Panc1 (cell line): Measurements from ENCODE around the gene PDE4A. TPM values are rescaled to one million over a fixed set of nuclear protein-coding genes. Genes with fewer than 3 reads are reported as not detected.

Experiments
- ATAC-seq: fragments of 200-7000 bp; cut with Tn5 transposase; 2 replicates; pipeline ENCODE4 v1.9.1; 2020; ENCODE audit warnings: mild to moderate bottlenecking, moderate library complexity
- BruUV-seq: library from RNA; stranded (reverse); fragments of 400-500 nt; replicated peaks from 2 replicates; lab custom pipeline; 2021; lab: Mats Ljungman, UMichigan
- CTCF ChIA-PET: fragments of 300-600 bp; sonication (Branson Sonifier 250); formaldehyde crosslinking; loops from one replicate; lab custom pipeline; 2022; ENCODE audit warnings: antibody characterized with exemption; lab: Charles Lee
- POLR2A ChIA-PET: fragments of 300-600 bp; sonication (Branson Sonifier 250); formaldehyde crosslinking; loops from one replicate; lab custom pipeline; 2022; ENCODE audit warnings: antibody characterized with exemption; lab: Charles Lee
- DNase-seq: peaks from one replicate; pipeline ENCODE4 v3.0.0-alpha.2; 2010; ENCODE audit warnings: low read depth, low spot score
- H3K27ac ChIP-seq: 2 replicates; pipeline ENCODE4 v1.5.1; 2011; ENCODE audit warnings: mild to moderate bottlenecking, low read length, inconsistent platforms
- H3K27me3 ChIP-seq: fragments of 200-500 bp; sonication (Bioruptor generic); 2 replicates; pipeline ENCODE4 v1.6.0; 2014; ENCODE audit warnings: low read length, inconsistent platforms; ENCODE audit not compliant: control insufficient read depth, insufficient read depth
- H3K36me3 ChIP-seq: fragments of 200-500 bp; sonication (Bioruptor generic); 2 replicates; pipeline ENCODE4 v1.5.1; 2014; ENCODE audit warnings: inconsistent platforms, mild to moderate bottlenecking, low read length, moderate library complexity; ENCODE audit not compliant: control insufficient read depth, insufficient read depth
- H3K4me1 ChIP-seq: 2 replicates; pipeline ENCODE4 v1.5.1; 2011; ENCODE audit warnings: inconsistent platforms, mild to moderate bottlenecking, low read length, moderate library complexity; ENCODE audit not compliant: control insufficient read depth, insufficient read depth
- H3K4me3 ChIP-seq, 2 experiments: 2 replicates each; pipeline ENCODE4 v1.5.1; 2011 to 2012; ENCODE audit warnings: low read depth in 2 of 2, low read length in 2 of 2, mild to moderate bottlenecking in 2 of 2, inconsistent platforms in 1 of 2, moderate library complexity in 1 of 2
- H3K9me3 ChIP-seq: fragments of 200-500 bp; sonication (Bioruptor generic); 2 replicates; pipeline ENCODE4 v1.5.1; 2014; ENCODE audit warnings: low read depth, mild to moderate bottlenecking, inconsistent platforms, low read length, moderate library complexity; ENCODE audit not compliant: control insufficient read depth, insufficient read depth
- CTCF ChIP-seq: fragments of 450-650 bp; IDR thresholded peaks from 2 replicates; pipeline ENCODE4 v1.5.1; 2017; ENCODE audit warnings: mild to moderate bottlenecking
- POLR2AphosphoS5 ChIP-seq: IDR thresholded peaks from 2 replicates; pipeline ENCODE4 v1.6.1; 2012; ENCODE audit warnings: mild to moderate bottlenecking, low read depth, low read length, moderate library complexity
- REST ChIP-seq, 2 experiments: IDR thresholded peaks; 2 replicates each; pipeline ENCODE4 v1.6.1; 2011 to 2012; ENCODE audit warnings: low read depth in 2 of 2, control low read depth in 1 of 2, low read length in 1 of 2, mild to moderate bottlenecking in 1 of 2, moderate library complexity in 1 of 2; ENCODE audit not compliant: insufficient read depth in 1 of 2
- SIN3A ChIP-seq: IDR thresholded peaks from 2 replicates; pipeline ENCODE4 v1.6.1; 2012; ENCODE audit warnings: low read depth, mild to moderate bottlenecking, low read length, moderate library complexity, borderline replicate concordance; ENCODE audit not compliant: insufficient read depth
- TCF7L2 ChIP-seq: IDR thresholded peaks from 2 replicates; pipeline ENCODE4 v1.6.1; 2011; ENCODE audit warnings: mild to moderate bottlenecking, low read depth, low read length, inconsistent platforms
- in situ Hi-C: cut with HindIII; loops from 2 replicates; pipeline ENCODE4 v1.10.0; 2016; ENCODE audit warnings: low sequenced_read_pairs, low pct_unique_long_range_greater_than_20kb
- intact Hi-C: fragments of 100-400 bp; cut with micrococcal nuclease; formaldehyde crosslinking; loops from one replicate; pipeline ENCODE4 v1.10.0; 2022; ENCODE audit not compliant: unreplicated experiment
- total RNA-seq: library from RNA; stranded (reverse); gene quantifications from one replicate; pipeline ENCODE4 v1.2.1, GENCODE V29; 2021; ENCODE audit not compliant: unreplicated experiment

Gene PDE4A
- total RNA-seq, 1 experiment from 2014 or later, result 25.8 TPM

- no TSS peak for BruUV-seq
These were observed 82.2 kb downstream of the PDE4A start for GRCh38 chr19:10502524-10503001.

GRCh38 chr19:10503002-10503789, 82.9 kb downstream of the PDE4A start, which contains the start of gene KEAP1:
Gene KEAP1 (minus strand): TSS chr19:10503356. CDS start chr19:10500033, 3,323 bp downstream.
- TSS peak; percentile 94 for BruUV-seq
- peak; percentile 67 for ATAC-seq
- TF ChIP-seq POLR2AphosphoS5, result no peak
- TF ChIP-seq CTCF, result no peak
- TF ChIP-seq SIN3A, result no peak
- TF ChIP-seq REST (IDR thresholded peaks at IDR 0.05; ENCODE audit: insufficient read depth in 1 of 2, low read depth in 2 of 2, low read length in 1 of 2), result no peak

More at GRCh38 chr19:10502524-10503001, 82.2 kb downstream of the PDE4A start:
- peaks cover 9% of the 10 kb centered on the region for H3K4me1 ChIP-seq
- H3K36me3 ChIP-seq, result no peaks in the 10 kb centered on the region; the same call in 1 of the 2 replicates
- ChIA-PET CTCF (no interaction called here), POLR2A (no interaction called here)
- intact Hi-C loops, result no loop called here
- peak overlapping the region; percentile 93 for H3K27ac ChIP-seq
- no peaks in the 10 kb centered on the region for H3K27me3 ChIP-seq
- in situ Hi-C loops, result no loop called here
- peak overlapping the region; percentile 65 to 75 for H3K4me3 ChIP-seq
- ATAC-seq, result peak; percentile 91
- no peak for DNase-seq
- no peaks in the 10 kb centered on the region for H3K9me3 ChIP-seq
- TF ChIP-seq TCF7L2 (no peak), SIN3A (no peak), POLR2AphosphoS5 (no peak), CTCF (no peak), REST (IDR thresholded peaks at IDR 0.05; ENCODE audit: insufficient read depth in 1 of 2, low read depth in 2 of 2, low read length in 1 of 2) (no peak)

More at GRCh38 chr19:10503002-10503789, 82.9 kb downstream of the PDE4A start, which contains the start of gene KEAP1:
- POLR2A ChIA-PET, result no interaction called here
- Histone ChIP-seq H3K27me3 (no peaks in the 10 kb centered on the region), H3K36me3 (no peaks in the 10 kb centered on the region; the same call in 1 of the 2 replicates), H3K9me3 (no peaks in the 10 kb centered on the region), H3K4me3 (peak within 1 kb of the TSS; percentile 65 to 75), H3K27ac (peak within 1 kb of the TSS; percentile 93), H3K4me1 (peaks cover 9% of the 10 kb centered on the region)
- CTCF ChIA-PET, result no interaction called here
- no peak for DNase-seq
- intact Hi-C loops, result no loop called here
- in situ Hi-C loops, result no loop called here
